ENCODE results near the gene TTC7B. TPM values are rescaled to one million over a fixed set of nuclear protein-coding genes. Genes with fewer than 3 reads are reported as not detected.

TTC7B gene
- polyA plus RNA-seq, 1 donor from 2014 or later = 19.9 TPM

- Histone ChIP-seq H4K20me1 (ENCODE audit: insufficient read depth) (no peaks in the 10 kb centered on the region), H3F3A (ENCODE audit: insufficient read depth, low read length, poor library complexity, severe bottlenecking) (no peaks in the 10 kb centered on the region), H3K79me2 (replicated peaks; ENCODE audit: insufficient read depth, low read length) (no peaks in the 10 kb centered on the region), H2AFZ (ENCODE audit: low read depth, low read length) (no peak overlapping the region), H3K27ac (ENCODE audit: low read length) (no peak overlapping the region), H3K27me3 (ENCODE audit: insufficient read depth, low read depth, low read length) (no peaks in the 10 kb centered on the region), H3K9ac (ENCODE audit: low read length) (no peak overlapping the region), H3K9me2 (ENCODE audit: insufficient read depth, low read length) (no peaks in the 10 kb centered on the region), H3K4me3 (ENCODE audit: low read length) (no peak overlapping the region), H3K9me3 (ENCODE audit: low read length) (no peaks in the 10 kb centered on the region), H3K4me2 (ENCODE audit: low read length) (no peak overlapping the region), H3K36me3 (ENCODE audit: insufficient read depth, low read length) (no peaks in the 10 kb centered on the region)
- no peak for TF ChIP-seq RAD21 (conservative IDR thresholded peaks at IDR 0.05)
- no peak for TF ChIP-seq MXI1 (conservative IDR thresholded peaks at IDR 0.05; ENCODE audit: poor library complexity, severe bottlenecking)
- no peak for TF ChIP-seq EP300 (conservative IDR thresholded peaks at IDR 0.05; ENCODE audit: poor library complexity, severe bottlenecking)
- no peak for TF ChIP-seq CTCF (IDR thresholded peaks at IDR 0.05; ENCODE audit: poor library complexity, severe bottlenecking)
- no peak for TF ChIP-seq EZH2 (IDR thresholded peaks at IDR 0.05; ENCODE audit: borderline replicate concordance, insufficient read depth, low read length, poor library complexity, severe bottlenecking)
- no peak for TF ChIP-seq POLR2AphosphoS5 (IDR thresholded peaks at IDR 0.05)
- no peak for TF ChIP-seq TAF1 (IDR thresholded peaks at IDR 0.05; ENCODE audit: low read depth)
- TF ChIP-seq SMC3 (conservative IDR thresholded peaks at IDR 0.05; ENCODE audit: poor library complexity) = no peak
- TF ChIP-seq REST (IDR thresholded peaks at IDR 0.05; ENCODE audit: borderline replicate concordance) = no peak
These were observed 309.5 kb downstream of the TTC7B start for GRCh38 chr14:90506748-90507147.

GRCh38 chr14:90505531-90505930 lies 310.7 kb downstream of the TTC7B start:
- no peaks in the 10 kb centered on the region for H3K9me2 ChIP-seq (ENCODE audit: insufficient read depth, low read length)
- no peak overlapping the region for H3K9ac ChIP-seq (ENCODE audit: low read length)
- no peak overlapping the region for H3K27ac ChIP-seq (ENCODE audit: low read length)
- no peaks in the 10 kb centered on the region for H3K27me3 ChIP-seq (ENCODE audit: insufficient read depth, low read depth, low read length)
- no peak overlapping the region for H3K4me3 ChIP-seq (ENCODE audit: low read length)
- no peak overlapping the region for H2AFZ ChIP-seq (ENCODE audit: low read depth, low read length)
- no peaks in the 10 kb centered on the region for H3F3A ChIP-seq (ENCODE audit: insufficient read depth, low read length, poor library complexity, severe bottlenecking)
- no peaks in the 10 kb centered on the region for H3K79me2 ChIP-seq (replicated peaks; ENCODE audit: insufficient read depth, low read length)
- no peak for TF ChIP-seq CTCF (IDR thresholded peaks at IDR 0.05; ENCODE audit: poor library complexity, severe bottlenecking)
- no peak for TF ChIP-seq EZH2 (IDR thresholded peaks at IDR 0.05; ENCODE audit: borderline replicate concordance, insufficient read depth, low read length, poor library complexity, severe bottlenecking)
- no peak for TF ChIP-seq POLR2AphosphoS5 (IDR thresholded peaks at IDR 0.05)
- no peak for TF ChIP-seq RAD21 (conservative IDR thresholded peaks at IDR 0.05)
- TF ChIP-seq EP300 (conservative IDR thresholded peaks at IDR 0.05; ENCODE audit: poor library complexity, severe bottlenecking) = no peak
- no peak for TF ChIP-seq REST (IDR thresholded peaks at IDR 0.05; ENCODE audit: borderline replicate concordance)
- no peak for TF ChIP-seq MXI1 (conservative IDR thresholded peaks at IDR 0.05; ENCODE audit: poor library complexity, severe bottlenecking)
- TF ChIP-seq SMC3 (conservative IDR thresholded peaks at IDR 0.05; ENCODE audit: poor library complexity) = no peak
- TF ChIP-seq TAF1 (IDR thresholded peaks at IDR 0.05; ENCODE audit: low read depth) = no peak
- no peaks in the 10 kb centered on the region for H3K36me3 ChIP-seq (ENCODE audit: insufficient read depth, low read length)
- no peak overlapping the region for H3K4me2 ChIP-seq (ENCODE audit: low read length)
- no peaks in the 10 kb centered on the region for H3K9me3 ChIP-seq (ENCODE audit: low read length)
- H4K20me1 ChIP-seq (ENCODE audit: insufficient read depth) = no peaks in the 10 kb centered on the region
